ENCODE data around the gene C17orf113. TPM values are rescaled to one million over a fixed set of nuclear protein-coding genes. Genes with fewer than 3 reads are reported as not detected.

The C17orf113 gene
- total and polyA plus RNA-seq, 4 donors, result 0.12 to 0.17 (median 0.14) TPM; not detected in 1

DNA sequence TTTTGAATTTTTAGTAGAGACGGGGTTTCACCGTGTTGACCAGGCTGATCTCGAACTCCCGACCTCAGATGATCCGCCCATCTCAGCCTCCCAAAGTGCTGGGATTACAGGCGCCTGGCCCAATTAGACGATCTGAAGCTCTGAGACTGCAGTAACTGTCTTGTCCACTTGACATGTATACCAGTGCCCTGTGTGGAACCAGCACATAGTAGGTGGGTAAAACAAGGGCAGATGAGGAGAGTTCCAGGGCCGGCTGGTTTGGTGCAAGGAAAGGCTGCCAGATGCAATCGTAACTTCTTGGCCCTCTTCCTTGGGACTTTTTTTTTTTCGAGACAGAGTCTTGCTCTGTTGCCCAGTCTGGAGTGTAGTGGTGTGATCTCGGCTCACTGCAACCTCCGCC lies 3.1 kb downstream of the C17orf113 start:
- Histone ChIP-seq H3K27ac (ENCODE audit: low read depth in 1 of 2, low read length in 2 of 2) (no peak overlapping the region), H3K9ac (ENCODE audit: low read depth in 1 of 2, low read length in 2 of 2) (no peak overlapping the region), H3K27me3 (ENCODE audit: control insufficient read depth in 4 of 4, insufficient read depth in 4 of 4, low read length in 3 of 4) (no peaks in the 10 kb centered on the region), H3K4me3 (ENCODE audit: low read depth in 1 of 3, low read length in 3 of 3) (no peak overlapping the region), H3K36me3 (ENCODE audit: control insufficient read depth in 4 of 4, insufficient read depth in 3 of 4, low read depth in 1 of 4, low read length in 3 of 4) (no peaks in the 10 kb centered on the region), H3K4me1 (ENCODE audit: control insufficient read depth in 4 of 4, insufficient read depth in 4 of 4, low read length in 3 of 4) (peaks cover 0 to 5% (median 2%) of the 10 kb centered on the region in 4 donors), H3K9me3 (ENCODE audit: control insufficient read depth in 4 of 4, low read length in 3 of 4) (no peaks in the 10 kb centered on the region)
- 87% methylated on average over 12 of the region's 12 CpGs for WGBS
- TF ChIP-seq RXRA (IDR thresholded peaks at IDR 0.05), result no peak
- TF ChIP-seq FOXA1 (IDR thresholded peaks at IDR 0.05), result no peak
- no peak for TF ChIP-seq JUND (IDR thresholded peaks at IDR 0.05)
- TF ChIP-seq, protein P1, sequence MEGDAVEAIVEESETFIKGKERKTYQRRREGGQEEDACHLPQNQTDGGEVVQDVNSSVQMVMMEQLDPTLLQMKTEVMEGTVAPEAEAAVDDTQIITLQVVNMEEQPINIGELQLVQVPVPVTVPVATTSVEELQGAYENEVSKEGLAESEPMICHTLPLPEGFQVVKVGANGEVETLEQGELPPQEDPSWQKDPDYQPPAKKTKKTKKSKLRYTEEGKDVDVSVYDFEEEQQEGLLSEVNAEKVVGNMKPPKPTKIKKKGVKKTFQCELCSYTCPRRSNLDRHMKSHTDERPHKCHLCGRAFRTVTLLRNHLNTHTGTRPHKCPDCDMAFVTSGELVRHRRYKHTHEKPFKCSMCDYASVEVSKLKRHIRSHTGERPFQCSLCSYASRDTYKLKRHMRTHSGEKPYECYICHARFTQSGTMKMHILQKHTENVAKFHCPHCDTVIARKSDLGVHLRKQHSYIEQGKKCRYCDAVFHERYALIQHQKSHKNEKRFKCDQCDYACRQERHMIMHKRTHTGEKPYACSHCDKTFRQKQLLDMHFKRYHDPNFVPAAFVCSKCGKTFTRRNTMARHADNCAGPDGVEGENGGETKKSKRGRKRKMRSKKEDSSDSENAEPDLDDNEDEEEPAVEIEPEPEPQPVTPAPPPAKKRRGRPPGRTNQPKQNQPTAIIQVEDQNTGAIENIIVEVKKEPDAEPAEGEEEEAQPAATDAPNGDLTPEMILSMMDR (IDR thresholded peaks at IDR 0.05; ENCODE audit: low read depth, low read length, missing input control), result no peak
- TF ChIP-seq HNF4A (conservative IDR thresholded peaks at IDR 0.05), result no peak
- no peak for TF ChIP-seq TAF1 (conservative IDR thresholded peaks at IDR 0.05)
- no peak for TF ChIP-seq EGR1 (IDR thresholded peaks at IDR 0.05; ENCODE audit: low read depth in 2 of 2)
- TF ChIP-seq FOXA2 (IDR thresholded peaks at IDR 0.05), result no peak
- no peak for TF ChIP-seq ZBTB33 (IDR thresholded peaks at IDR 0.05)
- no peak for TF ChIP-seq ATF3 (IDR thresholded peaks at IDR 0.05)
- TF ChIP-seq YY1 (IDR thresholded peaks at IDR 0.05), result no peak
- no peak for TF ChIP-seq RAD21 (IDR thresholded peaks at IDR 0.05)
- DNase-seq (ENCODE audit: low spot score), result no peak

DNA sequence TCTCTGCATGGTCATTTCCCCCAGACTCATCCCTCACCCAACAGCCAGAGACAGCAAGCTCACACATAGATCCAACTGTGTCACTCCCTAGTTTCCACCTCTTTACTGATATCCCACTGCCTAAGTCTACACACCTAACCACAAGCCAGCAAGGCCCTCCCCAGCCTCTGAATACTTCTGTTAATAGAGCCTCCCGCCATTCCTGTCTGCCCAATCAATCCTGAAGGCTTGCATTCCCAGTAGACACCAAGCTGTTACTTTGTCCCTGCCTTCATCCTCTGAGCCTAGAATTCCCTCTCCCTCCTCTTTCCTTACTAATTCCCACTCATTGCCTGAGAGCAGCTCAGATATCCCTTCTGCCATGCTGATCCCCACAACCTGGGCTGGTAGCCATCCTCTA lies 4.7 kb downstream of the C17orf113 start:
- Histone ChIP-seq H3K36me3 (ENCODE audit: control insufficient read depth in 4 of 4, insufficient read depth in 3 of 4, low read depth in 1 of 4, low read length in 3 of 4) (no peaks in the 10 kb centered on the region), H3K9me3 (ENCODE audit: control insufficient read depth in 4 of 4, low read length in 3 of 4) (no peaks in the 10 kb centered on the region), H3K9ac (ENCODE audit: low read depth in 1 of 2, low read length in 2 of 2) (no peak overlapping the region), H3K27me3 (ENCODE audit: control insufficient read depth in 4 of 4, insufficient read depth in 4 of 4, low read length in 3 of 4) (no peaks in the 10 kb centered on the region), H3K4me1 (ENCODE audit: control insufficient read depth in 4 of 4, insufficient read depth in 4 of 4, low read length in 3 of 4) (peaks cover 0 to 5% (median under 1%) of the 10 kb centered on the region in 4 donors), H3K27ac (ENCODE audit: low read depth in 1 of 2, low read length in 2 of 2) (no peak overlapping the region), H3K4me3 (ENCODE audit: low read depth in 1 of 3, low read length in 3 of 3) (no peak overlapping the region)
- TF ChIP-seq, protein P2, sequence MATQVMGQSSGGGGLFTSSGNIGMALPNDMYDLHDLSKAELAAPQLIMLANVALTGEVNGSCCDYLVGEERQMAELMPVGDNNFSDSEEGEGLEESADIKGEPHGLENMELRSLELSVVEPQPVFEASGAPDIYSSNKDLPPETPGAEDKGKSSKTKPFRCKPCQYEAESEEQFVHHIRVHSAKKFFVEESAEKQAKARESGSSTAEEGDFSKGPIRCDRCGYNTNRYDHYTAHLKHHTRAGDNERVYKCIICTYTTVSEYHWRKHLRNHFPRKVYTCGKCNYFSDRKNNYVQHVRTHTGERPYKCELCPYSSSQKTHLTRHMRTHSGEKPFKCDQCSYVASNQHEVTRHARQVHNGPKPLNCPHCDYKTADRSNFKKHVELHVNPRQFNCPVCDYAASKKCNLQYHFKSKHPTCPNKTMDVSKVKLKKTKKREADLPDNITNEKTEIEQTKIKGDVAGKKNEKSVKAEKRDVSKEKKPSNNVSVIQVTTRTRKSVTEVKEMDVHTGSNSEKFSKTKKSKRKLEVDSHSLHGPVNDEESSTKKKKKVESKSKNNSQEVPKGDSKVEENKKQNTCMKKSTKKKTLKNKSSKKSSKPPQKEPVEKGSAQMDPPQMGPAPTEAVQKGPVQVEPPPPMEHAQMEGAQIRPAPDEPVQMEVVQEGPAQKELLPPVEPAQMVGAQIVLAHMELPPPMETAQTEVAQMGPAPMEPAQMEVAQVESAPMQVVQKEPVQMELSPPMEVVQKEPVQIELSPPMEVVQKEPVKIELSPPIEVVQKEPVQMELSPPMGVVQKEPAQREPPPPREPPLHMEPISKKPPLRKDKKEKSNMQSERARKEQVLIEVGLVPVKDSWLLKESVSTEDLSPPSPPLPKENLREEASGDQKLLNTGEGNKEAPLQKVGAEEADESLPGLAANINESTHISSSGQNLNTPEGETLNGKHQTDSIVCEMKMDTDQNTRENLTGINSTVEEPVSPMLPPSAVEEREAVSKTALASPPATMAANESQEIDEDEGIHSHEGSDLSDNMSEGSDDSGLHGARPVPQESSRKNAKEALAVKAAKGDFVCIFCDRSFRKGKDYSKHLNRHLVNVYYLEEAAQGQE (IDR thresholded peaks at IDR 0.05), result no peak
- no peak for TF ChIP-seq HNF4G (IDR thresholded peaks at IDR 0.05)
- no peak for TF ChIP-seq ZBTB33 (IDR thresholded peaks at IDR 0.05)
- TF ChIP-seq, protein P3, sequence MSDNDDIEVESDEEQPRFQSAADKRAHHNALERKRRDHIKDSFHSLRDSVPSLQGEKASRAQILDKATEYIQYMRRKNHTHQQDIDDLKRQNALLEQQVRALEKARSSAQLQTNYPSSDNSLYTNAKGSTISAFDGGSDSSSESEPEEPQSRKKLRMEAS (IDR thresholded peaks at IDR 0.05), result no peak
- TF ChIP-seq NR2F2 (IDR thresholded peaks at IDR 0.05), result no peak
- no peak for TF ChIP-seq HNF4A (conservative IDR thresholded peaks at IDR 0.05)
- no peak for TF ChIP-seq TAF1 (conservative IDR thresholded peaks at IDR 0.05)
- TF ChIP-seq ATF3 (IDR thresholded peaks at IDR 0.05), result no peak
- TF ChIP-seq JUND (IDR thresholded peaks at IDR 0.05), result no peak
- no peak for TF ChIP-seq YY1 (IDR thresholded peaks at IDR 0.05)
- TF ChIP-seq FOXA1 (IDR thresholded peaks at IDR 0.05), result no peak
- no peak for DNase-seq (ENCODE audit: low spot score)
- WGBS, result 90% methylated on average over 1 of the region's 1 CpG

Measured in liver (tissue), 9 donors.